Anterior cingulate cortex (tissue), 58 donors: ENCODE results near the gene GLDN.

ENCODE experiments used
- DNase-seq, 58 donors: peaks; one replicate each; lab custom pipeline; 2025; lab: John Stamatoyannopoulos, UW

Gene GLDN

GRCh38 chr15:51353976-51354375, 12.5 kb downstream of the GLDN start:
- DNase-seq = no peak

- no peak for DNase-seq
Observed at GRCh38 chr15:51355096-51355495, 13.6 kb downstream of the GLDN start.

DNA sequence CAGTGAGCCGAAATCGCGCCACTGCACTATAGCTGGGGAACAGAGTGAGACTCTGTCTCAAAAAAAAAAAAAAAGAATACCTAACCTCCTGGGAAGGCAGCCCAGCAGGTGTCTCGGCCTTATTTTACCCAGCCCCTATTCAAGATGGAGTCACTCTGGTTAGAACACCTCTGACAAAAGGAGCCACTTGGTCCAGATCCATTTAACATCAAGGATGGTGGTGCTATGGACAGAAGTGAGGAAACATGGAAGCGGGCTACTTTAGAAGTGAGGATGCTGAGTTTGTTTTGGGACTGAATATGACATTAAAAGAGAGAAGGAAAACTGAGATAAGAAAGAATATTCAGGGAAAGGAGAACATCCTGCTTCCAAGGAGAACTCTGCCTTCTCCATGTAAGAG, 14.7 kb downstream of the GLDN start:
- no peak for DNase-seq

DNA sequence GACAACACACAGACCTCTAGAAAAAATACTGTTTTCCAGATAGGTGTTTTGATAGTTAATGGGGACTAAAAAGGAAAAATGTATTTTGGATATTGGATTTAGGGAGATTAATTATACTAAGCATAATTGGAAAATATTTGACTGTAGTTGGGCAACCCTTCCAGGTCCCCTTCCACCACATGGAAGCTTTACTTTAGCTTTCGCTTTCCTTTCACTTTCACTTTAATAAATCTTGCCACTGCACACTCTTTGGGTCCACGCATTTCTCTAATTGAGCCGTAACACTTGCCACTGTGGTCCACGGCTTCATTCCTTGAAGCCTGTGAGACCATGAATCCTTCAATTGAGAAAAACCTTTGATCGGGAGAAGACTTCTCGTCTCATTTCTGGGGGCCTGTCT, 15.5 kb downstream of the GLDN start:
- no peak for DNase-seq

- DNase-seq = no peak
Observed at GRCh38 chr15:51359981-51360380, 18.5 kb downstream of the GLDN start.

DNA sequence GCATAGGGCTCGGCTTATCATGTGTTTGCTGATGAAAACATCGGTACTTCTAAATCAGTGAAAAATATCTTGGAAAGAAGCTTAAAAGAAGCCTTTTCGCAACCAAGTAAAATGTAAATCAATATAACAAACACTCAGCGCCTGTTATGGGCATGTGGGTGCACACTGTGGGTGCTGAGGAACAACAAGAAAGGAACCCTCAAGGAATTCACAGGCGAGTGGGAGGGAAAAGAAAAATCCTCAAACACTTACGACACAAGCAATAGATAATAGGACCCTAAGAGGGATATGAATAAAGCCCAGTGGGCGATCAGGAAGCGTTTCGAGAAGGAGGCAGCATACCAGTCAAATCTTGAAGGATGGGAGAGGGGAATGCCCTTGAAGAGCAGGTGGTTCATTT, 21.9 kb downstream of the GLDN start:
- no peak for DNase-seq

DNA sequence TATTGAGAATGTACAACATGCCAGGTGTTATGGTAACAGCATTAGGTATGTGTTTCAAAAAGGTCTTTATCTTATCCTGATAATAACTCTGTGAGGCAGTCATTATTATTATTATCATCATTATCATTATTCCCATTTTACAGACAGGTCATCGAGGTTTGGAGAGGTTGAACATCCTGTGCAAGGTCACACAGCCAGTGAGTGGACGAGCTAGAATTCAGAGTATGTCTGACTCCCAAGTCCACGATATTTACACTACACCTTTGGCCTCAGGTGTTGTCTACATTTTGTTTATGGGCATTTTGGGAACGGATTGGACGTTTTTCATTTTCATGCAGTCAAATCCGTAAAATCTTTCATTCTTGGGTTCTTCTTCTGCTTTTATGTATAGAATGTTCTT, 24.0 kb downstream of the GLDN start:
- DNase-seq = no peak

GRCh38 chr15:51366071-51366470, 24.6 kb downstream of the GLDN start:
- DNase-seq = no peak

DNA sequence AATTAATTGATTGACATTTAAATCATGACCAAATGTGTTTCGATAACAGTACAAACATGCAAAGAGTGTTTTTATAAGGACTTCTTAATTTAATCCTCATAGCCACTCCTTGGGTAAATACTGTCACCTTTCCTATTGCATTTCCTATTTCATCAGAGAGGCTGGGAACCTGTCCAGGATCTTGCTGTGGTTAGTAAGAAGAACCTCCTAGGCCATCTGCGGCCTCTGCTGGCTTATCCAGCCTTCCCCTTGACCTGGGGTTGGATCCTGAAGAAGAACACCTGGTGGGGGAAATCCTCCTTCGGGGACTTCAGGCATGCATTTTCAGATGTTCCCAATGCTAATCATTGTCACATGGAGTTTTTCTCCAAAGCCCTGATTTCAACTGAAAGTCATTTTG, 25.5 kb downstream of the GLDN start:
- DNase-seq = no peak

DNA sequence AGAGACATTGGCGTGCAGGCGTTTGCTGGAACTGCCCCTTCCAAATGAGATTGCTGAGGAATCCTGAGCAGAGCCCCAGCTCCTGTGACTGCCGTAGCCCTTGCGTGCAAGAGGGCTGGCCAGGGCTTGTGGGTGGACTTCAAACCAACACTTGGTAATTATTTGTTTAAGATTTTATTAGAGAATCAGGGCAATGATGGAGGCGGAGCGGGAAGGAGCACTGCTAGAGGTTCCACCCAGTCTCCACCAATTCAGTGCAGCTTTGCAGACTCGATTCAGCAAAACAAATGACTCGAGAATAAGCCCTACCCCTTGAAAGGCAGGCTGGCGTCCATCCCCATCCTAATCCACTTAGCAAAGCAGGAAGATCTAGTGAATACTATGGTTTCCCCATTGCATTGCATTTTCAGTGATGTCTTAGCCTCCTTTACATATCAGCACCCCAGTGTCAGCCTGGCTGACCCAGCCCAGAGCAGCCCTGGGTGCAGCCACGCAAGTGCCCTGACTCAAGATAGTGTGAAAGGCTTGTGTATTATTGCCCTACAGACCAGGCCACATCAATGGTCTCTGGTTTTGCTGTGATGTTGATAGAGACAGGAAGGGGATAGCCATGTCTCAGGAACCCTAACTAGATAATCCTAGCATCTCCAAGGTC, 26.0 kb downstream of the GLDN start:
- no peak for DNase-seq

DNA sequence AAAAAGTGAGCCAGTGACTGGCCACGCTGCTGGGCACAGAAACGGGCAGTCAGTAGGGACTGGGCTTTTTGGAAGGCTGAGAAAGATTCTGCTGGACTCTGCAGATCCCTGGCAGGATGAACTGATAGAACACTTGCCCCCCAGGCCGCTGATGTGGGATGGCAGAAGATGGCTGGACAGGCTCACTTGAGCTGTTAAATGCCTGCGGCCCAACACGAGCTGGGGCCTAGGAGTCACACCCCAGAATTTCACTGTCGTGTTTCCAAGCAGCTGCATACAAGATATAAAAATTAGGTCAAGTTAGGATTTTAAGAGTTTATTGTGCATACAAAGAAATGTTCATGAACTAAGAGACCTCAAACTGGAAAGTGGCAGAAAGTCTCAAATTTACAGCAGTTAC, 26.9 kb downstream of the GLDN start:
- DNase-seq = no peak

- DNase-seq = no peak
Observed at GRCh38 chr15:51368751-51369450, 27.4 kb downstream of the GLDN start.

DNA sequence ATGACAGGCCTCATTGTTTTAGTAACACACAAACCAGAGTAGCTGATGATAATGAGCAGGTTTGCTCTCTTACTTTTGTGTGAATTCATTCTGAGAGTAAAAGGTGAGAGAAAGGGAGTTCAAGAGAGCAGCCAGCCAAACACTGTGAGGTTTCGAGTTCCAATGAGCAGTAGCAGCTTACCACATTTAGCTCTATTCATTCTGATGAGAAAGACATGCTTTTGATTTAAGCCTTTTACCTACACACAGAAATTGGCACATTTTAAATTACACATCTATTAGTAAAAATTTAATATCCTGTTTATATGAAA, 28.0 kb downstream of the GLDN start:
- DNase-seq = no peak

DNA sequence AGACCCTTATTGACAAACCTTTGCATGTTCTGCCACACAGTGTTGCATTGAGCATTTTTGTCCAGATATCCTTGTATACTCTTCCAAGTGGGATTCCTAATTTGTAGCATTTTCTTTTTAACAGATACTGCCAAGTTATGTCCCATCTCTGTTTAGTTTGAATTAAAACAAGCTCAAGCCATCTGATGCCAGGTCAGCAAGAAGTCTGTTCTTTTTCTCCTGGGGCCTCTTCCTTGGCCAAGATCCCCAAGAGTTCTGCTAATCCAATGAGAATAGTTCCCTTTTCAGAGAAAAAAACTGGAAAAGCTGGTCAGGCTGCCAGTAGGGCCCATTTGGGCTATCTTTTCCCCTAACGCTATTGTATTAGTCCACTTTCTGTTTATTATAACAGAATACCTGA, 29.8 kb downstream of the GLDN start:
- DNase-seq = no peak

GRCh38 chr15:51374131-51374530, 32.7 kb downstream of the GLDN start:
- DNase-seq = peak in 2 of 58 donors; percentile 12 to 14

DNA sequence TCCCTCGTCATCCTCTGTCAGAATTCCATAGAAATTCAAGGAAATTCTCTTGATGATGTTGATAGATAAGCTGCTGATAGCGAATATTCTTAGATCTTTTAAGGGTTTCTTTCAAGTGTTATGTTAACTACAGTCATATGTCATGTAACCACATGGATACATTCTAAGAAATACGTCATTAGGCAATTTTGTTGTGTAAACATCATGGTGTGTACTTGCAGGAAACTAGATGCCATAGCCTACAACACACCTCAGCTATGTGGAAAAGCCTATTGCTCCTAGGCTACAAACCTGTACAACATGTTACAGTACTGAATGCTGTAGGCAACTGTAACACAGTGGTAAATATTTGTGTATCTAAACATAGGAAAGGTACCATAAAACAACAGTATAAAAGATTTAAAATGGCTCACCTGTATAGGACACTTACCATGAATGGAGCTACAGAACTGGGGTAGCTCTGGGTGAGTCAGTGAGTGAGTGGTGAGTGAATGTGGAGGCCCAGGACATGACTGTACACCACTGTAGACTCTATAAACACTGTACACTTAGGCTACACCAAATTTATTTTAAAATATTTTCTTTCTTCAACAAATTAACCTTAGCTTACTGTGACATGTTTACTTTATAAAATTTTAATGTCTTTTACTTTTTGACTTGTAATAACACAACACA, 34.6 kb downstream of the GLDN start:
- DNase-seq = no peak

GRCh38 chr15:51377038-51377786, 35.8 kb downstream of the GLDN start:
- peak in 8 of 58 donors; percentile 15 to 55 (median 24) for DNase-seq

- DNase-seq = no peak
Observed at GRCh38 chr15:51378406-51378805, 37.0 kb downstream of the GLDN start.

DNA sequence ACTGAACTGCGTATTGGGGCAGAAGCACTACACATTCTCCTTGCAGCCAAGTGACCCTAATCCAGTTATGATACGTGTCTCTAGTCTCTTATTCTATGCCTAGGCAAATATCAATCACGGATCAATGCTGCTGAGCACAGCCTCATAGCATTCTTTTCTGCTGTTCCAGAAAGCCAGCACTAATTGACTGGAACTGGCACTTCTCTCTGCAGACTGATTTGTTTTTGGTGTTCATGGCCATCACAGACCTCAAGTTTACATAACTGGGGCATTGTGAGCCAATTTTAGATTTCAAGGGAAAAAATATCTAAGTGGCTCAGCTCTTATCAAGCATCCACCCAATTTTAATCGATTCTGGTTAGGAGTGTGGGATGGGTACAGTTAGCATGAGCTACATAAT, 37.9 kb downstream of the GLDN start:
- DNase-seq = peak in 2 of 58 donors; percentile 17

- peak in 50 of 58 donors; percentile 5 to 85 (median 53) for DNase-seq
Observed at GRCh38 chr15:51380999-51381806, 39.7 kb downstream of the GLDN start.
